Right forelimb (tissue), 1 donor: Measurements from ENCODE around the gene LMAN2.
A peak's percentile ranks its signal among the peaks of the same experiment; 100 is the strongest.
"Not testable (repeated sequence)": the region's sequence is repeated elsewhere in the genome, so short reads cannot be mapped to it uniquely, and the experiment has no call there.

Experiments used
- DNase-seq: peaks from one replicate; pipeline ENCODE4 v3.0.0-alpha.2; 2018

The LMAN2 gene

GRCh38 chr5:177378884-177379883 is 27.7 kb upstream of the LMAN2 start:
- no peak for DNase-seq

GRCh38 chr5:177377851-177378776 is 26.6 kb upstream of the LMAN2 start:
- no peak for DNase-seq

GRCh38 chr5:177376107-177376506 is 24.6 kb upstream of the LMAN2 start:
- no peak for DNase-seq

GRCh38 chr5:177375516-177375915 is 24.0 kb upstream of the LMAN2 start:
- DNase-seq = not testable (repeated sequence)

- no peak for DNase-seq
Measured at GRCh38 chr5:177374211-177374610, 22.7 kb upstream of the LMAN2 start.

- DNase-seq = no peak
Measured at GRCh38 chr5:177373806-177374205, 22.3 kb upstream of the LMAN2 start.

GRCh38 chr5:177372910-177373309 is 21.4 kb upstream of the LMAN2 start:
- no peak for DNase-seq

GRCh38 chr5:177372034-177372896 is 20.8 kb upstream of the LMAN2 start:
- no peak for DNase-seq

- no peak for DNase-seq
Measured at GRCh38 chr5:177371120-177372033, 19.9 kb upstream of the LMAN2 start.

GRCh38 chr5:177370488-177371119 is 19.1 kb upstream of the LMAN2 start:
- peak; percentile 85 for DNase-seq

- no peak for DNase-seq
Measured at GRCh38 chr5:177369645-177370440, 18.4 kb upstream of the LMAN2 start.

GRCh38 chr5:177368869-177369644 is 17.6 kb upstream of the LMAN2 start:
- no peak for DNase-seq

- no peak for DNase-seq
Measured at GRCh38 chr5:177367981-177368868, 16.8 kb upstream of the LMAN2 start.

- no peak for DNase-seq
Measured at GRCh38 chr5:177367323-177367848, 15.9 kb upstream of the LMAN2 start.

- peak; percentile 92 for DNase-seq
Measured at GRCh38 chr5:177366528-177367322, 15.3 kb upstream of the LMAN2 start.

- no peak for DNase-seq
Measured at GRCh38 chr5:177365845-177366527, 14.5 kb upstream of the LMAN2 start.
